Body of pancreas (tissue), 4 donors: ENCODE results near the gene ASTN2. TPM values are rescaled to one million over a fixed set of nuclear protein-coding genes. Genes with fewer than 3 reads are reported as not detected.

Experiments
- ATAC-seq: fragments of 150-250 bp; one replicate; pipeline ENCODE4 v1.9.1; 2016
- DNase-seq, 4 donors: peaks; one replicate each; pipeline ENCODE4 v3.0.0-alpha.2; 2019
- H3K27ac ChIP-seq, 4 donors: fragments of 200-600 bp; sonication (generic); 1 replicate in 3 of 4; 2 replicates in 1 of 4; pipeline versions ENCODE4 v1.5.1 to v1.6.1; 2016 to 2019; ENCODE audit warnings: mild to moderate bottlenecking in 1 of 4, mixed read lengths in 1 of 4, moderate library complexity in 1 of 4
- H3K27me3 ChIP-seq, 2 donors: fragments of 200-600 bp; sonication (generic); one replicate each; pipeline ENCODE4 v1.6.0; 2016; ENCODE audit warnings: mild to moderate bottlenecking in 1 of 2
- H3K36me3 ChIP-seq, 2 donors: fragments of 200-600 bp; sonication (generic); replicated peaks in 1 of 2; 2 replicates each; pipeline ENCODE4 v1.5.1; 2016; ENCODE audit warnings: low read depth in 2 of 2; ENCODE audit not compliant: insufficient read depth in 1 of 2
- H3K4me1 ChIP-seq: fragments of 200-600 bp; sonication (generic); one replicate; pipeline ENCODE4 v1.6.0; 2016
- H3K4me3 ChIP-seq, 2 donors: fragments of 200-600 bp; sonication (generic); 1 replicate in 1 of 2; 2 replicates in 1 of 2; pipeline ENCODE4 v1.5.1; 2016 to 2019
- H3K9me3 ChIP-seq, 3 donors: fragments of 200-600 bp; sonication (generic); 1 replicate in 2 of 3; 2 replicates in 1 of 3; pipeline ENCODE4 v1.5.1; 2016
- CTCF ChIP-seq, 7 experiments: fragments of 450-650 bp in 4 of 7; fragments of 200-600 bp in 3 of 7; sonication (generic) in 3 of 7; IDR thresholded peaks; one replicate each; pipeline ENCODE4 v1.5.1; 2016 to 2019; ENCODE audit warnings: antibody characterized with exemption in 7 of 7
- POLR2A ChIP-seq, 3 donors: fragments of 450-650 bp; IDR thresholded peaks; one replicate each; pipeline ENCODE4 v1.6.1; 2016; ENCODE audit warnings: antibody characterized with exemption in 3 of 3, mild to moderate bottlenecking in 2 of 3
- WGBS, 2 donors: methylation state at CpG; one replicate each; pipeline ENCODE4 v1.1.5; 2017; 5-methylcytosine and 5-hydroxymethylcytosine counted together
- intact Hi-C: fragments of 100-400 bp; cut with DNase I; formaldehyde crosslinking; loops from one replicate; pipeline ENCODE4 v1.15.1; 2023
- total RNA-seq, 2 donors: library from RNA; depleted of rRNA; stranded (reverse); fragments of >200 nt; gene quantifications; one replicate each; pipeline ENCODE4 v1.1.0, GENCODE V29; 2016

Gene ASTN2
- total RNA-seq, 2 donors from 2014 or later, result 8.2 to 9.6 TPM

- DNase-seq (no peak), ATAC-seq (no peak)
- no peaks in the 10 kb centered on the region for H3K9me3 ChIP-seq
- H3K27me3 ChIP-seq, result no peaks in the 10 kb centered on the region
- intact Hi-C loops, result no loop called here
- H3K4me1 ChIP-seq, result no peaks in the 10 kb centered on the region
- TF ChIP-seq POLR2A (IDR thresholded peaks at IDR 0.05) (no peak), CTCF (IDR thresholded peaks at IDR 0.05) (no peak)
- H3K27ac ChIP-seq, result no peak overlapping the region
- H3K4me3 ChIP-seq, result no peak overlapping the region
- H3K36me3 ChIP-seq, result no peaks in the 10 kb centered on the region
- WGBS, 2 donors, result 69 to 89% methylated on average over 4 of the region's 4 CpGs
Observed at GRCh38 chr9:117136461-117136860, 278.4 kb downstream of the ASTN2 start.

GRCh38 chr9:117135501-117136098, 279.3 kb downstream of the ASTN2 start:
- no peak overlapping the region for H3K27ac ChIP-seq
- H3K4me3 ChIP-seq, result no peak overlapping the region
- TF ChIP-seq CTCF (IDR thresholded peaks at IDR 0.05) (no peak), POLR2A (IDR thresholded peaks at IDR 0.05) (no peak)
- intact Hi-C loops, result no loop called here
- no peaks in the 10 kb centered on the region for H3K9me3 ChIP-seq
- no peaks in the 10 kb centered on the region for H3K36me3 ChIP-seq
- no peaks in the 10 kb centered on the region for H3K4me1 ChIP-seq
- no peak for ATAC-seq
- DNase-seq, result no peak
- 65 to 75% methylated on average over 5 of the region's 5 CpGs for WGBS, 2 donors
- H3K27me3 ChIP-seq, result no peaks in the 10 kb centered on the region

- ATAC-seq, result no peak
- Histone ChIP-seq H3K36me3 (no peaks in the 10 kb centered on the region), H3K4me3 (no peak overlapping the region), H3K27ac (no peak overlapping the region), H3K9me3 (no peaks in the 10 kb centered on the region), H3K4me1 (no peaks in the 10 kb centered on the region), H3K27me3 (no peaks in the 10 kb centered on the region)
- intact Hi-C loops, result no loop called here
- TF ChIP-seq POLR2A (IDR thresholded peaks at IDR 0.05), result no peak
- no peak for TF ChIP-seq CTCF (IDR thresholded peaks at IDR 0.05)
- 79 to 90% methylated on average over 4 of the region's 4 CpGs for WGBS, 2 donors
- DNase-seq, result no peak
Observed at GRCh38 chr9:117134826-117135500, 279.9 kb downstream of the ASTN2 start.

GRCh38 chr9:117126871-117127270, 288.0 kb downstream of the ASTN2 start:
- Histone ChIP-seq H3K36me3 (no peaks in the 10 kb centered on the region), H3K27ac (no peak overlapping the region), H3K9me3 (no peaks in the 10 kb centered on the region), H3K4me3 (no peak overlapping the region), H3K4me1 (no peaks in the 10 kb centered on the region), H3K27me3 (no peaks in the 10 kb centered on the region)
- no peak for TF ChIP-seq CTCF (IDR thresholded peaks at IDR 0.05)
- no peak for TF ChIP-seq POLR2A (IDR thresholded peaks at IDR 0.05)
- no peak for ATAC-seq
- 86 to 96% methylated on average over 2 of the region's 2 CpGs for WGBS, 2 donors
- no peak for DNase-seq
- intact Hi-C loops, result no loop called here

- H3K9me3 ChIP-seq, result no peaks in the 10 kb centered on the region
- intact Hi-C loops, result no loop called here
- no peaks in the 10 kb centered on the region for H3K36me3 ChIP-seq
- no peak overlapping the region for H3K27ac ChIP-seq
- TF ChIP-seq POLR2A (IDR thresholded peaks at IDR 0.05) (no peak), CTCF (IDR thresholded peaks at IDR 0.05) (no peak)
- H3K4me1 ChIP-seq, result no peaks in the 10 kb centered on the region
- H3K4me3 ChIP-seq, result no peak overlapping the region
- DNase-seq (no peak), ATAC-seq (no peak)
- WGBS, 2 donors, result 58 to 67% methylated on average over 6 of the region's 6 CpGs
- no peaks in the 10 kb centered on the region for H3K27me3 ChIP-seq
Observed at GRCh38 chr9:117125531-117125930, 289.3 kb downstream of the ASTN2 start.
